K562 (cell line): ENCODE results near the gene ARHGEF10L. TPM values are rescaled to one million over a fixed set of nuclear protein-coding genes. Genes with fewer than 3 reads are reported as not detected.

ENCODE experiments used
- CLOCK ChIP-seq: fragments of 250-450 bp; sonication (Bioruptor Pico); IDR thresholded peaks from 2 replicates; pipeline ENCODE4 v1.4.0; 2020; ENCODE audit warnings: mild to moderate bottlenecking, moderate library complexity, borderline replicate concordance
- DACH1 ChIP-seq: fragments of 450-650 bp; IDR thresholded peaks from 2 replicates; pipeline ENCODE4 v1.6.1; 2018; ENCODE audit not compliant: partially characterized antibody
- FOSL1 ChIP-seq: fragments of 200-800 bp; sonication (Bioruptor generic); conservative IDR thresholded peaks from 2 replicates; pipeline ENCODE4 v1.6.1; 2016; ENCODE audit warnings: missing genetic modification characterization, missing compliant biosample characterization
- HEY1 ChIP-seq: fragments of 250-450 bp; sonication (Bioruptor Pico); IDR thresholded peaks from 2 replicates; pipeline ENCODE4 v1.5.0; 2020; ENCODE audit warnings: mild to moderate bottlenecking, moderate library complexity, borderline replicate concordance
- HMG20A ChIP-seq: fragments of 450-650 bp; formaldehyde crosslinking; conservative IDR thresholded peaks from 2 replicates; pipeline ENCODE4 v1.4.0; 2020; ENCODE audit warnings: mild to moderate bottlenecking, mixed read lengths
- MAFK ChIP-seq: IDR thresholded peaks from 2 replicates; pipeline ENCODE4 v1.6.1; 2011; ENCODE audit warnings: low read length, improper control_type of control experiment
- SP2 ChIP-seq: IDR thresholded peaks from 2 replicates; pipeline ENCODE4 v1.6.1; 2011; ENCODE audit warnings: mild to moderate bottlenecking, low read depth, low read length, moderate library complexity; ENCODE audit not compliant: poor library complexity, severe bottlenecking; ENCODE audit errors: extremely low read depth
- ZFPM2 ChIP-seq: fragments of 250-450 bp; sonication (Bioruptor Pico); IDR thresholded peaks from 2 replicates; pipeline ENCODE4 v1.5.1; 2022; ENCODE audit warnings: mild to moderate bottlenecking
- ZNF197 ChIP-seq: fragments of 200-800 bp; sonication (Bioruptor generic); IDR thresholded peaks from 2 replicates; pipeline ENCODE4 v1.6.1; 2016; ENCODE audit warnings: low read depth, missing genetic modification characterization, missing compliant biosample characterization
- ZNF551 ChIP-seq: fragments of 250-450 bp; sonication (Bioruptor Pico); IDR thresholded peaks from 2 replicates; pipeline ENCODE4 v1.5.0; 2021; ENCODE audit warnings: mild to moderate bottlenecking, moderate library complexity
- ZNF583 ChIP-seq: fragments of 250-450 bp; sonication (Bioruptor Pico); IDR thresholded peaks from 2 replicates; pipeline ENCODE4 v1.4.0; 2020
- polyA plus RNA-seq, 8 experiments: library from polyadenylated mRNA; depleted of rRNA in 4 of 8; stranded (reverse) in 5 of 8; unstranded in 3 of 8; fragments of >200 nt; fragmentation: Nextera tagmentation in 2 of 8; fragmentation: Illumina TruSeq in 1 of 8; extraction: Ambion mirVana in 2 of 8; extraction: Trizol in 1 of 8; gene quantifications; 2 replicates each; pipeline versions ENCODE4 v1.2.1 to v1.2.3, GENCODE V29; 2011 to 2014; ENCODE audit warnings: inconsistent platforms in 1 of 8, missing spikeins in 1 of 8
- total RNA-seq, 7 experiments: library from RNA; depleted of rRNA in 6 of 7; stranded (reverse); fragments of >200 nt in 6 of 7; fragmentation: Illumina TruSeq in 2 of 7; extraction: Trizol in 2 of 7; gene quantifications; 2 replicates each; pipeline versions ENCODE4 v1.2.1 to v1.2.3, GENCODE V29; 2011 to 2021; ENCODE audit warnings: low replicate concordance in 1 of 7
- TF ChIP-seq, protein P1 (sequence below): fragments of 450-650 bp; formaldehyde crosslinking; IDR thresholded peaks from 2 replicates; pipeline ENCODE4 v1.4.0; 2020; ENCODE audit warnings: mild to moderate bottlenecking, mixed read lengths
- TF ChIP-seq, protein P2 (sequence below), 2 experiments: IDR thresholded peaks; 2 replicates each; pipeline ENCODE4 v1.6.1; 2012; ENCODE audit warnings: improper control_type of control experiment in 2 of 2, low read depth in 2 of 2, low read length in 2 of 2, borderline replicate concordance in 1 of 2
- TF ChIP-seq, protein P3 (sequence below): fragments of 250-450 bp; sonication (Bioruptor Pico); IDR thresholded peaks from 2 replicates; pipeline ENCODE4 v1.4.0; 2020; ENCODE audit warnings: mild to moderate bottlenecking
- TF ChIP-seq, protein P4 (sequence below): fragments of 450-650 bp; formaldehyde crosslinking; IDR thresholded peaks from 2 replicates; pipeline ENCODE4 v1.4.0; 2022; ENCODE audit warnings: missing genetic modification characterization
- TF ChIP-seq, protein P5 (sequence below): IDR thresholded peaks from 2 replicates; pipeline ENCODE4 v1.6.1; 2011; ENCODE audit not compliant: insufficient read length; ENCODE audit errors: extremely low read depth

The ARHGEF10L gene
- total and polyA plus RNA-seq, 9 of the 15 experiments (the other 6 are each of a cell fraction or from before 2014, with no cell fraction given): 0.09 to 0.13 TPM; not detected in 7

- no peak for TF ChIP-seq CLOCK (CRISPR knock-in tag)
- 0 out of 2 replicates have a peak, but pooled peaks have one; percentile 10 for TF ChIP-seq ZFPM2 (CRISPR knock-in tag)
- TF ChIP-seq, protein P1, sequence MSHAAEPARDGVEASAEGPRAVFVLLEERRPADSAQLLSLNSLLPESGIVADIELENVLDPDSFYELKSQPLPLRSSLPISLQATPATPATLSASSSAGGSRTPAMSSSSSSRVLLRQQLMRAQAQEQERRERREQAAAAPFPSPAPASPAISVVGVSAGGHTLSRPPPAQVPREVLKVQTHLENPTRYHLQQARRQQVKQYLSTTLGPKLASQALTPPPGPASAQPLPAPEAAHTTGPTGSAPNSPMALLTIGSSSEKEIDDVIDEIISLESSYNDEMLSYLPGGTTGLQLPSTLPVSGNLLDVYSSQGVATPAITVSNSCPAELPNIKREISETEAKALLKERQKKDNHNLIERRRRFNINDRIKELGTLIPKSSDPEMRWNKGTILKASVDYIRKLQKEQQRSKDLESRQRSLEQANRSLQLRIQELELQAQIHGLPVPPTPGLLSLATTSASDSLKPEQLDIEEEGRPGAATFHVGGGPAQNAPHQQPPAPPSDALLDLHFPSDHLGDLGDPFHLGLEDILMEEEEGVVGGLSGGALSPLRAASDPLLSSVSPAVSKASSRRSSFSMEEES (CRISPR knock-in tag): no peak
- TF ChIP-seq, protein P2, sequence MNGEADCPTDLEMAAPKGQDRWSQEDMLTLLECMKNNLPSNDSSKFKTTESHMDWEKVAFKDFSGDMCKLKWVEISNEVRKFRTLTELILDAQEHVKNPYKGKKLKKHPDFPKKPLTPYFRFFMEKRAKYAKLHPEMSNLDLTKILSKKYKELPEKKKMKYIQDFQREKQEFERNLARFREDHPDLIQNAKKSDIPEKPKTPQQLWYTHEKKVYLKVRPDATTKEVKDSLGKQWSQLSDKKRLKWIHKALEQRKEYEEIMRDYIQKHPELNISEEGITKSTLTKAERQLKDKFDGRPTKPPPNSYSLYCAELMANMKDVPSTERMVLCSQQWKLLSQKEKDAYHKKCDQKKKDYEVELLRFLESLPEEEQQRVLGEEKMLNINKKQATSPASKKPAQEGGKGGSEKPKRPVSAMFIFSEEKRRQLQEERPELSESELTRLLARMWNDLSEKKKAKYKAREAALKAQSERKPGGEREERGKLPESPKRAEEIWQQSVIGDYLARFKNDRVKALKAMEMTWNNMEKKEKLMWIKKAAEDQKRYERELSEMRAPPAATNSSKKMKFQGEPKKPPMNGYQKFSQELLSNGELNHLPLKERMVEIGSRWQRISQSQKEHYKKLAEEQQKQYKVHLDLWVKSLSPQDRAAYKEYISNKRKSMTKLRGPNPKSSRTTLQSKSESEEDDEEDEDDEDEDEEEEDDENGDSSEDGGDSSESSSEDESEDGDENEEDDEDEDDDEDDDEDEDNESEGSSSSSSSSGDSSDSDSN (IDR thresholded peaks at IDR 0.05; ENCODE audit: borderline replicate concordance in 1 of 2, low read depth in 2 of 2, low read length in 2 of 2): 0 out of 4 replicates have a peak, but pooled peaks of 1 of the 2 experiments have one; percentile 14
- TF ChIP-seq, protein P3, sequence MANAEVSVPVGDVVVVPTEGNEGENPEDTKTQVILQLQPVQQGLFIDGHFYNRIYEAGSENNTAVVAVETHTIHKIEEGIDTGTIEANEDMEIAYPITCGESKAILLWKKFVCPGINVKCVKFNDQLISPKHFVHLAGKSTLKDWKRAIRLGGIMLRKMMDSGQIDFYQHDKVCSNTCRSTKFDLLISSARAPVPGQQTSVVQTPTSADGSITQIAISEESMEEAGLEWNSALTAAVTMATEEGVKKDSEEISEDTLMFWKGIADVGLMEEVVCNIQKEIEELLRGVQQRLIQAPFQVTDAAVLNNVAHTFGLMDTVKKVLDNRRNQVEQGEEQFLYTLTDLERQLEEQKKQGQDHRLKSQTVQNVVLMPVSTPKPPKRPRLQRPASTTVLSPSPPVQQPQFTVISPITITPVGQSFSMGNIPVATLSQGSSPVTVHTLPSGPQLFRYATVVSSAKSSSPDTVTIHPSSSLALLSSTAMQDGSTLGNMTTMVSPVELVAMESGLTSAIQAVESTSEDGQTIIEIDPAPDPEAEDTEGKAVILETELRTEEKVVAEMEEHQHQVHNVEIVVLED (CRISPR knock-in tag): no peak
- TF ChIP-seq DACH1: peak; percentile 75
- peak; percentile 57 for TF ChIP-seq MAFK
- TF ChIP-seq FOSL1: peak; percentile 89
- no peak for TF ChIP-seq HEY1 (CRISPR knock-in tag)
- TF ChIP-seq SP2: no peak
- no peak for TF ChIP-seq ZNF197
- TF ChIP-seq ZNF551: no peak
- TF ChIP-seq, protein P4, sequence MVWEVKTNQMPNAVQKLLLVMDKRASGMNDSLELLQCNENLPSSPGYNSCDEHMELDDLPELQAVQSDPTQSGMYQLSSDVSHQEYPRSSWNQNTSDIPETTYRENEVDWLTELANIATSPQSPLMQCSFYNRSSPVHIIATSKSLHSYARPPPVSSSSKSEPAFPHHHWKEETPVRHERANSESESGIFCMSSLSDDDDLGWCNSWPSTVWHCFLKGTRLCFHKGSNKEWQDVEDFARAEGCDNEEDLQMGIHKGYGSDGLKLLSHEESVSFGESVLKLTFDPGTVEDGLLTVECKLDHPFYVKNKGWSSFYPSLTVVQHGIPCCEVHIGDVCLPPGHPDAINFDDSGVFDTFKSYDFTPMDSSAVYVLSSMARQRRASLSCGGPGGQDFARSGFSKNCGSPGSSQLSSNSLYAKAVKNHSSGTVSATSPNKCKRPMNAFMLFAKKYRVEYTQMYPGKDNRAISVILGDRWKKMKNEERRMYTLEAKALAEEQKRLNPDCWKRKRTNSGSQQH (CRISPR knock-in tag): no peak
- TF ChIP-seq, protein P5, sequence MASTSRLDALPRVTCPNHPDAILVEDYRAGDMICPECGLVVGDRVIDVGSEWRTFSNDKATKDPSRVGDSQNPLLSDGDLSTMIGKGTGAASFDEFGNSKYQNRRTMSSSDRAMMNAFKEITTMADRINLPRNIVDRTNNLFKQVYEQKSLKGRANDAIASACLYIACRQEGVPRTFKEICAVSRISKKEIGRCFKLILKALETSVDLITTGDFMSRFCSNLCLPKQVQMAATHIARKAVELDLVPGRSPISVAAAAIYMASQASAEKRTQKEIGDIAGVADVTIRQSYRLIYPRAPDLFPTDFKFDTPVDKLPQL: no peak
- TF ChIP-seq HMG20A (CRISPR knock-in tag): no peak
- no peak for TF ChIP-seq ZNF583 (CRISPR knock-in tag)
Observed at GRCh38 chr1:17494114-17494729, 45.3 kb upstream of the ARHGEF10L start (continued).
